Measurements from ENCODE around the gene LEMD1.
"Not testable (repeated sequence)": the region's sequence is repeated elsewhere in the genome, so short reads cannot be mapped to it uniquely, and the experiment has no call there.

The LEMD1 gene

DNA sequence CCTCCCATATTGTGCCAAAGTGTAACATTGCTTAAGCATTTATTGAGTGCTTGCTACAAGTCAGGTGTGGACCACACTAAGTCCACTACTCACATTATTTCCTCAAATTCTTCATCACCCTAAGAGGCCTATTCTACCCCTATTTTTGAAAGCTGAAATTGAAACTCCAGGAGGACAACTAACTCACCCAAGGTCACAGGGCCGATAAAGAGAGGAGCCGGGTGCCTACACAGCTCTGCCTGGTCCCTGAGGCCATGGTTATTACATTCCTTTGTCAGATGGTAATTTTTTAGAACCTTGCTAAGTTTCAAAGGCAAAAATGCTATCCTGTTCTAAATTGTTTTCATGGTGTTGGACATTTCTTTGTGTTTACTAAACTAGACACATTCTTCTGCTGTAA is 41.0 kb downstream of the LEMD1 start:
- DNase-seq (ENCODE audit: low spot score): no peak

DNA sequence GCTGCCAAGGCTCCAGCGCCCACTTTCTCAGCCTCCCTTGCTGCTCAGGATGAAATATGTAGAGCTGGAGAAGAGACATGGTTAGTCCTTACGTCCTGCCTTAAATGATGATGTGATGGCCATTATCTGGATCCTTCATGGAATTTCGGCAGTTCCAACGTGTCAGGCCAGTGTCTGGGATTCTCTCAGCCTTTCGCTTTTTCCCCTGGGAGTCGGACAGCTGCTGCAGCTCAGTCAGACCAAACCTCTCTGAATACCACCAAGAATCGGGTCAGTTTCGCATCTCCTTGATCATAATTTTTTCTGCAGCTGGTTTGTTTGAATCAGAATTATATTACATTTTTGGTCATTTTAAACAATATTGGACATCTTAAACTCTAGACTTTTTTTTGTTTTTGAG is 42.8 kb downstream of the LEMD1 start:
- no peak for DNase-seq (ENCODE audit: low spot score)

DNA sequence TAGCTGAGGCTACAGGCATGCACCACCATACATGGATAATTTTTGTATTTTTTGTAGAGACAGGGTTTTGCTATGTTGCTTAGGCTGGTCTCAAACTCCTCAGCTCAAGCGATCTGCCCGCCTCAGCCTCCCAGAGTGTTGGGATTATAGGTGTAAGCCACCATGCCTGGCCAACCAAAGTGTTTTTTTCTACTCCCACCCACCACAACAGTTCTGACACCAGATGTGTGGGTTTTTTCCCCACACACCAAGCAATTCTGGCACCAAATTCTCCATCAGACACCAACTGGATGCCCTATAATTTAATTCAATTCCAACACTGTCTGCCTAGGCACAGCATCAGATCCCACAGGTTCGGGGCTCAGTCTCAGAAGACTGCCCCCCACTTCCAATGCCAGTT is 44.5 kb downstream of the LEMD1 start:
- DNase-seq (ENCODE audit: low spot score): no peak

DNA sequence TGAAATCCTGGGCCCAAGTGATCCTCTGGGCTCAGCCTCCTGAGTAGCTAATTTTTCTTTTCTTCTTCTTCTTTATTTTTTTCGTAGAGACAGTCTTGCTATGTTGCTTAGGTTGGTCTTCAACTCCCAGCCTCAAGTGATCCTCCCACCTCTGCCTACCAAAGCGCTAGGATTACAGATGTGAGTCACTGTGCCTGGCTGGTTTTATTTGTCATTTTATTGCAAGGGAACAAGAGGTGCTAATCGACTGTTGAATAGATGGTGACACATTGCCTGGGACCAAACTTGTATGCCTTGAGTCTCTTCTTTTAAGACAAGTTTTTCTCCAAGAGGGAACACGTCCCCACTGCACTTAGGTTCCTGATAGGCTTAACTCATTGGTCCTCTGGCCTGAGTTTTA is 45.1 kb downstream of the LEMD1 start:
- DNase-seq (ENCODE audit: low spot score): no peak

DNA sequence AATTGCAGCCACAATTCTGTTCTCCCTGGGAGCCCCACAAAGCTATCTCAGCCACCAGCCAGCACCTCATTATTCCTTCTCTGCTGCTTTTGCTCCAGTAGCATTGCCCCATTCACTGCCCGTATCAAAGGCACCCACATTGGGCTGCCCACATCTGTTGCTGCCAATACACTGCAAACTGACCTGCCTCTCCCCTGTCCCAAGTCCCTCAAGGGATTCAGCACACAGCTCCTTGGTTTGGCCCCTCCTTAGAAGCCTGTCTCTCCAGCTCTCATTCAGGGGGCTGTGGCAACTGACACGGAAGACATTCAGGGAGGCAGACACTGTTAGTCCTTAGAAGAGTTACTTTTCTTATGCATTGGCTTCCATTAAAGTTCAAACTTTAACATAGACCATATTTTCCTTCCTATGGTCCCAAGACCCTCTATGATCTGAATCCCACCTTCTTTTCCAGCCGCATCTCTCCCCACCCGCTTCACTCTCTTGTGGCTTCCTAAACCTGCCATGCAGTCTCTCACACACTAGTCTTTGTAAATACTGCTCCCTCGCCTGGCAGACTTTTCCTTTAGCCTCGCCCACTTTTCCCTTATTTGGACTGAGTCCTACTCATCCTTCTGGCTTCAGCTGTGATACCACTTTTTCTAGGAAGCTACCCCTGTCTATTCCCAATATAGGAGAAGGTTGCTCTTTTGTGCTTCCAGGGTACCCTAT is 45.9 kb downstream of the LEMD1 start:
- peak; percentile 83 for DNase-seq (ENCODE audit: low spot score)

DNA sequence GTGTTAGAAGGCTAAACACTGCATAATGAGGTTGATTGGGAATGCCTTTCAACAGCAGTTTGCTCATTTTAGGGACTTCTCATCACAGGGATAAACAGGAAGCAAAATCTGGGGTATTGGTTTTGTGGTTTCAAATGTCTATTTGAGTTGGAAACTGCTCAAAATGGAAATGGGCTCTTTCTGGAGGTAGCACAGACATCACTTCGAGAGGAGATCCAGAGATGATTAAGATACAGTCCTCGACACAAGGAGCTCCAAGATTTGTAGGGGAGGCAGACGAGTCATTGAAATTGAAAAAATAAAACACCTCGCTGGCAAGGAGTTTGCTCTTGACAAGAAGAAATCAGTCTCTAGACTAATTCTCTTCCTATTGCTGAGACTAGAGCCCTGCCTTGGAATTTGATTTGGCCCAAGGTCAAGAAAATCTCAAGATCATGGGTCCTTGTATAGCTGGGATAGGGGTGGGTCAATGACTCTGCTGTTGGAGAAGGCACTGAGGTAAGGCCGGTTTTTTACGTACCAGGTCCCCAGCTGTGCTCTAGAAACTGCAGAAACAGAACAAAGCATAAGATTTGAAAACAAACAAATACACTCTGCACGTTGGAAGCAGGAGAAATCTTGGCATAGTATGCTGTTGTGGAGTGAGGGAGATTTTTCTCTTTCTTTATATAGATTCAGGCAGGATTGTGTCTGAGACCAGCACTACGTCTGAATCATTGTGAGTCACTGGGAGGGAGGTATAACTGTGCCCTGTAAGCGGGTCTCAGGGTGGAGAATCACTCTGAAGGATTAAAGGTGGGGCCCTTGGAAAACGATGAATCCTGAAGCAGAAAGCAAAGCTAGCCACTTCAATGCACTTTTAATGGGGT is 47.4 kb downstream of the LEMD1 start:
- DNase-seq (ENCODE audit: low spot score): peak; percentile 59

DNA sequence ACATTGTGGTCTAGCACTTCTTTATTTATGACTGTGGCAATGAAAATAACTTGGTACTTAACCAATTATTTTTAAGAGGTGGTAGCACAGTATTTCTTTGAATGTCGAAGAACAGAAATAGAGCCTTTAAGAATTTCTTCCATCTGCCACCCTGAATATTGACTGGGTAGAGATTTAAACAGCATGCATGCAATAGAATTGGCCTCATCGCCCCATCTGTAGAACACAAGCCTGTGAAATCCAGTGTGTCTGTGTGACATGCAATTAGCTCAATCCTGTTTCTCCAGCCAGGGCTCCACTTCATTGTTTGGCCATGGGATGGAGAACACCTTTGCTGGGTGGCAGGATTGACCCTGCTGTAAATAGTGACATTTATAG is 48.1 kb downstream of the LEMD1 start:
- DNase-seq (ENCODE audit: low spot score): no peak

DNA sequence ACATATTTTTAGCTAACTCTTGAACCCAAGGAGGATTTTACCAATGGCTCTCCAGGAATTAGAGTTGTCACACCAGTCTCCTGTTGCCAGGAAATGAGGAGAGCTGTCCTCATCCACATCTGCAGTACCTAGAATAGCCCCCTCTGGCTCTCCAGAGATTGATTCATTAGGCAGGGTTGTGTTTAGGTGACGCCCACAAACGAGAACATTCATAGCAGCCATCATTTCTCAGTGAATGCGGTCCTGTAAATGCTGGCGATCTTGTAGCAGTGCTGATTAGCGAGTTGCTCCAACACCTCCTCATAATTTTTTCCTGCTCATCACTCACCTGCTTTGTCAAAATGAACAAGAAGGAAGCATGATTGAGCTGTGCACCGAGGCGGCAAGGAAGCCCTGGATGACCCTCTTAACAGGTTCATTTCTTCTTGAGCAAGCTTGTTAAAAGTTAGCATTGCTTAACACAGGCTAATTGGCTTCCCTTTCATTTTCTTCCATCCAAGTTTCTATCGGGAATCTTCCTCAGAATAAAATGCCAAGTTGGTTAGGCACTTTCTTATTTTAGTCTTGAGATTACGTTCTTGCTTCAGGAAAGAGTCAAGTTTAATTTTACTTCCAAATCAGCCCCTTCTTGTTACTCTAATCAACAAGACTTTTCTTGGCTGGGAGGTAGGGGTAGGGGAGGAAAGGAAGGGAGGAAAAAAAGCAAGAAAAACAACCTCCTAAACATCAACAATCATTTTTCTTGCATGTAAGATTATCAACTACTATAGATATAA is 48.6 kb downstream of the LEMD1 start:
- DNase-seq (ENCODE audit: low spot score): no peak

DNA sequence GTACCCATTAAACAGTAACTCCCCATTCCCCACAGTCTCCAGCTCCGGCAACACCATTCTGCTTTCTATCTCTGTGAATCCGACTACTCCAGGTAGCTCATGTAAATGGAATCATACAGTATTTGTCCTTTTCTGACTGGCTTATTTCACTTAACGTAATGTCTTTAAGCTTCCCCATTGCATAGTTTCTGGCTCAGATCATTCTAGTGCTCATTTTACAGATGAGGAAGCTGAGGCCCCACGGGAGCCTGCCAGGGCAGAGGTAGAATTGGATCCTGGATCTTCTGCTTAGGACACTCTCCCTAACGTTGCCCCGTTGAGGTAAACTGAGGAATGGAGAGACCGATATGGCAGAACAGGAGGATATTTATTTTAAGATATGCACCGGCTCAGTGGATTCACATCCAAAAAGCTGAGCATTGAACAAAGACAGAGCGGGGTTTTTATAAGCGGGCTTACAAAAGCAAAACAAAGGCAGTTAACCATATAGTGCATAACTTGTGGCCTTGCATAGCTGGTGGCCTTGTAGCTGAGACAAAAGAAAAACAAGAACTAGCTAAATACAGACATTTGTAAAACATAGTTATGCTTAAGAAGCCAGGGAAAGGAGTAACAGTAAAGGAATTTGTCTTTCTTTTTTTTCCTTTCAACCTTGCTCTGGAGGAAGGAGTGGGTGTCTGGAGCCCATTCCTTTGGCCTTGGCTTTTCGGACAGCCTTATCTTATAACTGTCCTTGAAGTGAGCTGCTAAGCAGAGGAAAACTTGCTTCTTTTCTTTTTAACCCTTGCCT is 49.8 kb downstream of the LEMD1 start:
- DNase-seq (ENCODE audit: low spot score): peak; percentile 52

DNA sequence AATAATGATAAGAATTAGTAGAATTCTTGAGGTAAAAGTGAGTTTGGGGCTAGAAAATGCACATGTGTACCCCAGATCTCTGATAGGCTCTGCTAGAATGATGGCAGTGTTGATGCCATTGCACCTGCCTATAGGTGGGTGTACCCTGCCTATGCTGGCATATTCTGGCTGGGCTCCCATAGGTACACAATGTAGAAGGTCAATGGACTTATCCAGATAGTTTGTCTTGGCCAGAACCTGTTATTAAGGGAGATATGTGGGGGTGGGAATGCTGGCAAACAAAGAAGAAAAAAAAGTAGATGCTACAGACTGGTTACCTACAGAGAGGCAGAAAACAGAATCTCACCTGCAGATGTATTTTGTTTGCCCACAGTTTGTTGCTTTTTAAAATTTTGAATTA is 51.1 kb downstream of the LEMD1 start:
- DNase-seq (ENCODE audit: low spot score): no peak

DNA sequence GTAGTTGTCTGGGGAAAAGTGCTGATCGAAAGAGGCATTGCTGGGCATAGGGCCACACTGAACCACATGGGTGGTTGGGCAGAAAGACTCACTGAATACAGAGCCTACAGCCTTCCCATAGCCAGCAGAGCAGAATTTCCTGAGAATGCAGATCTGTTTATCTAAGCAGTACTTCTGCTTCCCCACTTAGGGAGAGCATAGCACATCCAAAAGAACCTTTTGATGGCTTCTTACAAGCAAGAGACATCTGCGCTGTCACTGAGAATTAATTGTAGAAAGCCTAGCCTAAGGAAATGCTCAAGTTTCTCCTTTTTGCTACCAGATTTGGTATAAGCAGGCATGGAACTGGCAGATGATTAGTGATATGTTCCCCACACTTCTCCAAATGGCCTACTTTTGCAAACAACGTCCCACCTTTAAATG is 52.1 kb downstream of the LEMD1 start:
- no peak for DNase-seq (ENCODE audit: low spot score)

DNA sequence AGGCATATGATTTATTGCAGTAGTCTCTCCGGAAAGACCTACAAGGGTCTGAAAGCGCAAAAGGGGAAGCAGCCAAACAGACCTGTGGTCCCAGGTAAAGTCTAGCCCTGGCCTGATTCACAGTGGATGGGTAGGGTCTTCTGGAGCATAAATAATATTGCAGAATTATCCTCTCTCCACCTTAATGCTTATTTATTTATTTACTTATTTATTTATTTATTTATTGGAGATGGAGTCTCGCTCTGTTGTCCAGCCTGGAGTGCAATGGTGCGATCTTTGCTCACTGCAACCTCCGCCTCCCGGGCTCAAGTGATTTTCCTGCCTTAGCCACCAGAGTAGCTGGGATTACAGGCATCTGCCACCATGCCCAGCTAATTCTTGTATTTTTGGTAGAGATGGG is 53.4 kb downstream of the LEMD1 start:
- no peak for DNase-seq (ENCODE audit: low spot score)

DNA sequence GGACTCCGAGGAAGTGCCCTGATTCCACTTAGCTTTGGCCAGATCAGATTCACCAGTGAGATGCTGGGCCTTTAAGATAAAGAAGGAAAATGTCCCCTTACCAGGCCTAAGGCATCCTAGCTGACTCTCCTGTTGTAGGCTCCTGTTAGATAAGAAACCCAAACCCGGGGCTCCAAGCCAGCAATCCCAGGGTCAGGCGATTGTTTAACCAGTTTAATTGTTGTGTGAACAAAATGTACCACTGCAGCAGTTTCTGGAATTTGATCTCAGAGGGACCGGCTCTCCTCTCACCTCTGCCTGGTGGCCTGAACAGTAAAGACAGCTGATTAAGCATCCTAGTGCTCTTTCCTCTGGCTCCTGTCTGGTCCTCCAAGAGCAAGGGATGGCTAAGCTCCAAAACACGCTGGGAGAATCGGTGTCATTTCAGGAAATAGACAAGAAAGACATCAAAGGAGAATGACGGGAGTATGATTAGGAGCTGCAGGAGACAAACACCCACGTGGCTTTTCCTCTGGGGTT is 55.9 kb downstream of the LEMD1 start:
- DNase-seq (ENCODE audit: low spot score): no peak

DNA sequence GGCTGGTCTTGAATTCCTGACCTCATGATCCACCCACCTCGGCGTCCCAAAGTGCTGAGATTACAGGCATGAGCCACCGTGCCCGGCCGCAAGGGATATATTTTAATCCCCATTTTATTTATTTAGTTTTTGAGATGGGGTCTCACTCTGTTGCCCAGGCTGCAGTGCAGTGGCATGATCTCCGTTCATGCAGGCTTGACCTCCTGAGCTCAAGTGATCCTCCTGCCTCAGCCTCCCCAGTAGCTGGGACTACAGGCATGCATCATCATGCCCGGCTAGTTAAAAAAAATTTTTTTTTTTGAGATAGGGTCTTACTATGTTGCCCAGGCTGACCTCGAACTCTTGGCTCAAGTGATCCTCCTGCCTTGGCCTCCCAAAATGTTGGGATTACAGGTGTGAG is 56.8 kb downstream of the LEMD1 start:
- not testable (repeated sequence) for DNase-seq (ENCODE audit: low spot score)

DNA sequence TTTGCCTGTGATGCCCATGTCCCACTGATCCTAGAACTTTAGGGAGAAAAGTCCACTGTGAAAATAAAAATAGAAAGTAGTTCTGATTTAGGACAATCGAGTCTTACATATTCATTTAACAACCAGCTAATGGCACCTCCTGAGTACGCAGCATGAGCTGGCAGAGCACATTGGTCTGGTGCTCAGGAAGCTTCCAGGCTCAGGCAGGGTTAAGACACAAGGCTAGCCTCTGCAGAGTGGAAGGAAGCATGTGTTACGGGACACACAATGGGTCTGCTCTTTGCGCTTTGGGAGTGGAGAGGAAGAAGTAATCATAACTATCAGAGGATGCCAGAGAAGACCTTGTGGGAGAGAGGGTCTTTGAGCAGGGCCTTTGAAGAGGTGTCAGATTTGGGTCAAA is 61.0 kb downstream of the LEMD1 start:
- DNase-seq (ENCODE audit: low spot score): no peak

DNA sequence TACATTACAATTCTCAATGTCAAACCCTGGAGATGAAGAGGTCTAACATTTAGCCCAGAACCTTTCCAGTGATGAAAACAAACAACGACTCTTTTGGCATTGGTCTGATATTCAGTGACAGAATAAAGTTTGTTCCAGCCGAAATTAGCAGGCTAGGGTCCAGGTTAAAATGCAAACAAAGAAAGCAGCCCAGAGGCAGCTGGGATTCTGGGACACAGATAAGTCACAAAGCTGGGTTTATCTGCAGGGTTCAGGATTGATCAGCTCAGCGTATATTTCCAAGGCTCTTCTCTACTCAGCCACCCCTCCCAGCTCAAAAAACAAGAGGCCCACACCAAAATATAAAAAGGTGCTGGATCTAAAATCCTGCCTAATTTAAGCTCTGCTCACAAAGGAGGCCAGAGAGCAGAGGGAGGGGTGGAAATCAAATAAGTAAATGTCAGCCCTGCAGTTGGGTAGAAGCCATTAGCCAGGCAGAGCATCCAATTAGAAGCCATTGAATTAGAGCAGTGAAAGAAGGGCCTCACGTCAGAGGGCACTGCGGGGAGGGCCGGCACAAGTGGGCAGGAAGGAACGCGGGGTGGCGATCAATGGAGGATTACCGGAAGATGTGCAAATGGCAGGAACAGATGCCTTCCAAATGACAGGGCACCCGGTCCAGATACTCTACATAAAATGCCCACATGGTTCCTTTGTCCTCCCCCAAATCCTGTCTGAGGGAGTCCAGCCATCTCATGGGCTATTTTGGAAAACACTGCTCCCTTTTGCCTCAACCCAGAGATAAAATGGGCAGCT is 61.9 kb downstream of the LEMD1 start:
- no peak for DNase-seq (ENCODE audit: low spot score)

DNA sequence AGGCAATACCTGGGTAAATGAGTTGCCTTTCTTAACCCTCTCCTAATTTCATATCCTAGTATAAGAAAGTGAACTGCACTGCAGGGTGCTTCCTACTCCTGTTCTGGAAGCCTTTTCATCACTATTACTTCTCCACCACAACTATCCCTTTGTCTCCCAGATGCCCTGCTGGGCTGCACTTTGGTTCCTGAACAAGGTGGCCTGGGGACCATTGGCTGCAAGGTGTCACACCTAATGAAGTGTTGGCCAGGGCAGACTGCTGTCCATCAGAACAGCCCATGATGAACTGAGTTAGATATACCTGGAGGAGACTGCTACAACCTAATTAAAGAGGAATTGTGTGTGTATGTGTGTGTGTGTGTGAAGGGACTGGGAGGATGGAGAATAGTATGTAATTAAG is 63.3 kb downstream of the LEMD1 start:
- DNase-seq (ENCODE audit: low spot score): no peak

DNA sequence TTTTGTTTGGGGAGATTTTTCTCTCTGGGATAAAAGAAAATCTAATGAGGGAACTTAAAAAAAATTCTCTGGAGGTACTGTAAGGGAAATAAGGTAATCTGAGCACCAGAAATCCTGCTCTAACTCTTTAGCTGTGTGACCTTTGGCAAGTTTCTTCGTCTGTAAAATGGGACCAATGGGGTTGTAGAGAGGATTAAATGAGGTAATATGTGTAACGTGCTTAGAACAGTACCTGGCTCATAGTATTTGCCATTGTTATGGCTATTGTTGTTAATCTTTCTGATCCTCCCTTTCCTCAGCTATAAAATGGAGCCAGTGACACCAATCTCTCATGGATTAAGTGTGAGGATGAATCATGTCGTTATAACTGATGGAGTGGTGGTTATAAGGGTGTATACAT is 64.3 kb downstream of the LEMD1 start:
- DNase-seq (ENCODE audit: low spot score): no peak

DNA sequence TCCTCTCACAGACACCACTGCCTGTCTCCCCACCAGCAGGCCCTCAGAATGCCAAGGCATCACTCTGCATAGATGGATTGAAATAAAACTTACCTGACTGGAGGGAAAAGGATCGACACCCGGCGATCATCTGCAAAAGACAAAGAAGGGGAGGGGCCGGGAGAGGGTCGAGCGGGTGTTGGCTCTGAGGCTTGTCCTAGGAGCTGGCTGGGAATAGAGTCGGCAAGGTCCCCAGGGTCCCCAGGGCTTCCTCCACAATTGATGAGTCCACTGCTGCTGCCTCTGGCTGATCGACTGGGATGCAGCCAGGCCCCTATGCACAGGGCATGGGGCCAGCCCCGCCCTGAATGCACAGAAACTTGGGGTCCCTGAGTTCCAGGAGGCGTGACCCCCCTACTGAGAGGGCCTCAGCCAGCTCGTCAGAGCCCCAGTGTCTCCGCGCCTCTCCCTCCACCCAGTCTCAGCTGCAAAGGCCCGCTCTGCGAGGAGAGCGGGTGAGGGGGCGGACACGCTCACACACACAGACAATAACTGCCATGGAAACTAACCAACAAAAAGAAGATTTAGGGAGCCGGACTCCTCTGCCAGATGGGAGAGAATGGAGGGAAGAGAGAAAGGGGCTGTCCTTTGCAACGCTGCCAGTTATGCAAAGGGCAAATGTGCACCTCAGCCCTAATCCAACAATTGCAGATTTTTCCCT is 65.3 kb downstream of the LEMD1 start, which contains the start of gene KLHDC8A:
TSS of gene KLHDC8A (minus strand) at position 483 of the 700 bp plus-strand sequence. CDS start 13,318 bp downstream, outside the sequence.
- no peak for DNase-seq (ENCODE audit: low spot score)

DNA sequence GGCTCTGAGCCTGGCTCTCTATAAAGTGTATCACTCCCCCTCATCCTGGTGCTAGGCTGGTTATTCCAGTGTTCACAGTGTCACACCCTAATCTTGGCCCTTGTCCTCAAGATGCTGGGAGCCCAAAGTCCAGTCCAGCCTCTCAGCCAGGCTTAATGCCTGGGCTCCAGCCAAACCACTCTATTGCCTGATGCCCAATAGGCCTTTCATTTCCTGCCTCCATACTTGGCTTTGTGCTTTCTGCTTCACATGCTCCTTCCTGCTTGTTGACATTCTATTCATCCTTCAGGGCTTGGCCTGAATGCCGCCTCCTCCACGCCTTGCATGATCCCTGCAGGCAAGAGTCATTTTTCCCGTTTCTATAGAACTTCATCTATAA is 66.8 kb downstream of the LEMD1 start:
- peak; percentile 47 for DNase-seq (ENCODE audit: low spot score)
